AG04450 (cell line): ENCODE data around the gene UBE2Q1. TPM values are rescaled to one million over a fixed set of nuclear protein-coding genes. Genes with fewer than 3 reads are reported as not detected.
A peak's percentile ranks its signal among the peaks of the same experiment; 100 is the strongest.

Experiments
- CTCF ChIA-PET: fragments of 300-600, 350-600 bp; formaldehyde crosslinking; extraction: SDS; loops from one replicate; lab custom pipeline; 2022; ENCODE audit warnings: antibody characterized with exemption, inconsistent platforms; lab: Charles Lee
- POLR2A ChIA-PET: fragments of 350-600 bp; formaldehyde crosslinking; extraction: SDS; loops from one replicate; lab custom pipeline; 2021; ENCODE audit warnings: antibody characterized with exemption, inconsistent platforms; lab: Yijun Ruan, JAX
- DNase-seq: peaks from one replicate; pipeline ENCODE4 v3.0.0-alpha.2; 2011; ENCODE audit warnings: low read depth, low spot score
- H3K27ac ChIP-seq: one replicate; pipeline ENCODE4 v1.5.1; 2012; ENCODE audit warnings: low read depth, low read length, control low read depth
- H3K27me3 ChIP-seq: one replicate; pipeline ENCODE4 v1.6.0; 2012; ENCODE audit warnings: low read length; ENCODE audit not compliant: control insufficient read depth, insufficient read depth
- H3K4me3 ChIP-seq: 2 replicates; pipeline ENCODE4 v1.5.1; 2011; ENCODE audit warnings: mild to moderate bottlenecking, low read depth, low read length, control low read depth
- H3K9me3 ChIP-seq: 2 replicates; pipeline ENCODE4 v1.5.1; 2012; ENCODE audit warnings: low read length; ENCODE audit not compliant: control insufficient read depth, insufficient read depth
- CTCF ChIP-seq: IDR thresholded peaks from 2 replicates; pipeline ENCODE4 v1.5.1; 2011; ENCODE audit warnings: low read depth, low read length, control low read depth, inconsistent platforms
- polyA plus RNA-seq: library from polyadenylated mRNA; depleted of rRNA; stranded (reverse); fragments of >200 nt; gene quantifications from 2 replicates; pipeline ENCODE4 v1.2.3, GENCODE V29; 2011

The UBE2Q1 gene
- polyA plus RNA-seq, 1 experiment, result 17.6 TPM

GRCh38 chr1:154559466-154560044, 1.1 kb upstream of the UBE2Q1 start:
- ChIA-PET POLR2A (interaction anchor here (0.5 to 0.8 kb wide), 5 partner anchors 8 to 530 kb away, joined by 3 to 7 read pairs (median 5); partner anchors contain the start of gene CHRNB2), CTCF (interaction anchor here (0.6 to 1.8 kb wide), 62 partner anchors 9 to 525 kb away, joined by 3 to 33 read pairs (median 4); partner anchors contain the start of genes CHRNB2, PBXIP1, PMVK and SHC1)
- Histone ChIP-seq H3K27ac (peak overlapping the region; percentile 91), H3K4me3 (peak overlapping the region; percentile 76), H3K27me3 (no peaks in the 10 kb centered on the region), H3K9me3 (no peaks in the 10 kb centered on the region)
- peak; percentile 94 for TF ChIP-seq CTCF
- peak; percentile 86 for DNase-seq

- DNase-seq, result peak; percentile 98
- no peak for TF ChIP-seq CTCF
- H3K4me3 ChIP-seq, result peak overlapping the region; percentile 76
- no peaks in the 10 kb centered on the region for H3K27me3 ChIP-seq
- CTCF ChIA-PET, result interaction anchor here (0.8 to 1.8 kb wide), 28 partner anchors 9 to 526 kb away, joined by 3 to 33 read pairs (median 6); partner anchors contain the start of genes CHRNB2, PBXIP1, PMVK and SHC1
- peak overlapping the region; percentile 91 for H3K27ac ChIP-seq
- POLR2A ChIA-PET, result interaction anchor here (0.5 to 0.8 kb wide), 4 partner anchors 46 to 531 kb away, joined by 3 to 7 read pairs (median 4); no protein-coding TSS in a partner anchor
- H3K9me3 ChIP-seq, result no peaks in the 10 kb centered on the region
Measured at GRCh38 chr1:154558720-154559465, 431 bp upstream of the UBE2Q1 start.

- TF ChIP-seq CTCF, result no peak
- peak overlapping the region; percentile 69 for H3K4me3 ChIP-seq
- H3K27me3 ChIP-seq, result no peaks in the 10 kb centered on the region
- ChIA-PET CTCF (interaction anchor here (0.6 to 2.2 kb wide), 5 partner anchors 11 to 528 kb away, joined by 3 to 10 read pairs (median 5); no protein-coding TSS in a partner anchor), POLR2A (no interaction called here)
- no peak for DNase-seq
- H3K9me3 ChIP-seq, result no peaks in the 10 kb centered on the region
- no peak overlapping the region for H3K27ac ChIP-seq
Measured at GRCh38 chr1:154557248-154557938, 1.1 kb downstream of the UBE2Q1 start.

GRCh38 chr1:154556422-154556821, 2.0 kb downstream of the UBE2Q1 start:
- ChIA-PET CTCF (interaction anchor here (0.6 to 2.2 kb wide), 3 partner anchors 10 to 529 kb away, joined by 4 to 10 read pairs (median 5); no protein-coding TSS in a partner anchor), POLR2A (no interaction called here)
- H3K27ac ChIP-seq, result peak overlapping the region; percentile 39
- H3K9me3 ChIP-seq, result no peaks in the 10 kb centered on the region
- H3K27me3 ChIP-seq, result no peaks in the 10 kb centered on the region
- DNase-seq, result no peak
- H3K4me3 ChIP-seq, result peak overlapping the region; percentile 69
- TF ChIP-seq CTCF, result no peak
